Activated CD4-positive, alpha-beta T cell treated with anti-CD3 and anti-CD28 coated beads, Interleukin-2, amount 50 U/mL, for 4 hours (primary cell): Measurements from ENCODE around the gene KRT37.

ENCODE experiments used
- DNase-seq, 2 experiments: peaks; one replicate each; pipeline ENCODE4 v3.0.0-alpha.2; 2020

Gene KRT37

GRCh38 chr17:41424111-41424635 is at the start of gene KRT37:
KRT37 (minus strand) TSS chr17:41424585; CDS start chr17:41424523, 62 bp downstream.
- no peak for DNase-seq

GRCh38 chr17:41468346-41468745 is 44.0 kb upstream of the KRT37 start:
- DNase-seq = no peak

GRCh38 chr17:41467561-41467960 is 43.2 kb upstream of the KRT37 start:
- no peak for DNase-seq

- no peak for DNase-seq
Measured at GRCh38 chr17:41466988-41467387, 42.6 kb upstream of the KRT37 start, which contains the start of gene KRT32. KRT32 (minus strand) TSS chr17:41467386; CDS start chr17:41467325, 61 bp downstream.

- no peak for DNase-seq
Measured at GRCh38 chr17:41464682-41465081, 40.3 kb upstream of the KRT37 start.

GRCh38 chr17:41464173-41464572 is 39.8 kb upstream of the KRT37 start:
- DNase-seq = no peak

- DNase-seq = no peak
Measured at GRCh38 chr17:41463746-41464145, 39.4 kb upstream of the KRT37 start.

- DNase-seq = no peak
Measured at GRCh38 chr17:41462705-41463104, 38.3 kb upstream of the KRT37 start.

GRCh38 chr17:41457676-41458075 is 33.3 kb upstream of the KRT37 start:
- DNase-seq = no peak

GRCh38 chr17:41456204-41456603 is 31.8 kb upstream of the KRT37 start:
- no peak for DNase-seq

- DNase-seq = no peak
Measured at GRCh38 chr17:41455236-41455635, 30.9 kb upstream of the KRT37 start.

- no peak for DNase-seq
Measured at GRCh38 chr17:41453066-41453465, 28.7 kb upstream of the KRT37 start.

GRCh38 chr17:41452281-41452680 is 27.9 kb upstream of the KRT37 start:
- DNase-seq = no peak

- DNase-seq = no peak
Measured at GRCh38 chr17:41451154-41451728, 26.9 kb upstream of the KRT37 start.

GRCh38 chr17:41449008-41449407 is 24.6 kb upstream of the KRT37 start:
- no peak for DNase-seq

GRCh38 chr17:41448506-41448905 is 24.1 kb upstream of the KRT37 start:
- DNase-seq = no peak

- DNase-seq = no peak
Measured at GRCh38 chr17:41446806-41447205, 22.4 kb upstream of the KRT37 start.

GRCh38 chr17:41444640-41445039 is 20.3 kb upstream of the KRT37 start:
- no peak for DNase-seq

GRCh38 chr17:41444186-41444585 is 19.8 kb upstream of the KRT37 start:
- DNase-seq = no peak

GRCh38 chr17:41442739-41443138 is 18.4 kb upstream of the KRT37 start:
- no peak for DNase-seq

- DNase-seq = no peak
Measured at GRCh38 chr17:41440531-41441033, 16.2 kb upstream of the KRT37 start, which contains the start of gene KRT38. KRT38 (minus strand) TSS chr17:41440983; CDS start chr17:41440921, 62 bp downstream.

- DNase-seq = no peak
Measured at GRCh38 chr17:41439375-41439774, 15.0 kb upstream of the KRT37 start.

- DNase-seq = no peak
Measured at GRCh38 chr17:41437769-41438168, 13.4 kb upstream of the KRT37 start.

- DNase-seq = no peak
Measured at GRCh38 chr17:41437254-41437653, 12.9 kb upstream of the KRT37 start.

GRCh38 chr17:41434415-41434814 is 10.0 kb upstream of the KRT37 start:
- no peak for DNase-seq
